ENCODE data around the gene NFATC2.

Gene NFATC2

GRCh38 chr20:51429696-51430095 is 112.8 kb downstream of the NFATC2 start:
- no peak for DNase-seq (ENCODE audit: low read depth)

GRCh38 chr20:51429144-51429482 is 113.4 kb downstream of the NFATC2 start:
- DNase-seq (ENCODE audit: low read depth), result no peak

- no peak for DNase-seq (ENCODE audit: low read depth)
Observed at GRCh38 chr20:51428401-51429143, 113.9 kb downstream of the NFATC2 start.

GRCh38 chr20:51427651-51428291 is 114.7 kb downstream of the NFATC2 start:
- no peak for DNase-seq (ENCODE audit: low read depth)

GRCh38 chr20:51426718-51427650 is 115.5 kb downstream of the NFATC2 start:
- DNase-seq (ENCODE audit: low read depth), result no peak

GRCh38 chr20:51425347-51426106 is 117.0 kb downstream of the NFATC2 start:
- DNase-seq (ENCODE audit: low read depth), result no peak

GRCh38 chr20:51424270-51425117 is 118.0 kb downstream of the NFATC2 start:
- DNase-seq (ENCODE audit: low read depth), result no peak

GRCh38 chr20:51423810-51424209 is 118.7 kb downstream of the NFATC2 start:
- DNase-seq (ENCODE audit: low read depth), result no peak

- DNase-seq (ENCODE audit: low read depth), result no peak
Observed at GRCh38 chr20:51423290-51423667, 119.2 kb downstream of the NFATC2 start.

GRCh38 chr20:51422514-51423289 is 119.8 kb downstream of the NFATC2 start:
- no peak for DNase-seq (ENCODE audit: low read depth)

GRCh38 chr20:51420805-51421204 is 121.7 kb downstream of the NFATC2 start:
- DNase-seq (ENCODE audit: low read depth), result no peak

GRCh38 chr20:51420111-51420510 is 122.4 kb downstream of the NFATC2 start:
- no peak for DNase-seq (ENCODE audit: low read depth)

GRCh38 chr20:51419646-51420045 is 122.9 kb downstream of the NFATC2 start:
- no peak for DNase-seq (ENCODE audit: low read depth)

- no peak for DNase-seq (ENCODE audit: low read depth)
Observed at GRCh38 chr20:51419231-51419630, 123.3 kb downstream of the NFATC2 start.

GRCh38 chr20:51418137-51418529 is 124.4 kb downstream of the NFATC2 start:
- no peak for DNase-seq (ENCODE audit: low read depth)

- DNase-seq (ENCODE audit: low read depth), result no peak
Observed at GRCh38 chr20:51417250-51418136, 125.0 kb downstream of the NFATC2 start.

GRCh38 chr20:51416532-51417249 is 125.8 kb downstream of the NFATC2 start:
- DNase-seq (ENCODE audit: low read depth), result no peak

- no peak for DNase-seq (ENCODE audit: low read depth)
Observed at GRCh38 chr20:51413857-51414256, 128.7 kb downstream of the NFATC2 start.
